Gastroesophageal sphincter (tissue), 3 donors: ENCODE data around the gene TPM1.

ENCODE experiments used
- EP300 ChIP-seq: sonication (generic); formaldehyde crosslinking; IDR thresholded peaks from one replicate; pipeline ENCODE4 v1.6.1; 2017; ENCODE audit warnings: antibody characterized with exemption, mild to moderate bottlenecking
- TF ChIP-seq, protein P1 (sequence below), 4 experiments: fragments of 200-600 bp in 2 of 4; fragments of 450-650 bp in 2 of 4; sonication (generic) in 1 of 4; IDR thresholded peaks; one replicate each; pipeline ENCODE4 v1.5.1; 2017 to 2019; ENCODE audit warnings: antibody characterized with exemption in 4 of 4, mild to moderate bottlenecking in 2 of 4, moderate library complexity in 2 of 4

DNA sequence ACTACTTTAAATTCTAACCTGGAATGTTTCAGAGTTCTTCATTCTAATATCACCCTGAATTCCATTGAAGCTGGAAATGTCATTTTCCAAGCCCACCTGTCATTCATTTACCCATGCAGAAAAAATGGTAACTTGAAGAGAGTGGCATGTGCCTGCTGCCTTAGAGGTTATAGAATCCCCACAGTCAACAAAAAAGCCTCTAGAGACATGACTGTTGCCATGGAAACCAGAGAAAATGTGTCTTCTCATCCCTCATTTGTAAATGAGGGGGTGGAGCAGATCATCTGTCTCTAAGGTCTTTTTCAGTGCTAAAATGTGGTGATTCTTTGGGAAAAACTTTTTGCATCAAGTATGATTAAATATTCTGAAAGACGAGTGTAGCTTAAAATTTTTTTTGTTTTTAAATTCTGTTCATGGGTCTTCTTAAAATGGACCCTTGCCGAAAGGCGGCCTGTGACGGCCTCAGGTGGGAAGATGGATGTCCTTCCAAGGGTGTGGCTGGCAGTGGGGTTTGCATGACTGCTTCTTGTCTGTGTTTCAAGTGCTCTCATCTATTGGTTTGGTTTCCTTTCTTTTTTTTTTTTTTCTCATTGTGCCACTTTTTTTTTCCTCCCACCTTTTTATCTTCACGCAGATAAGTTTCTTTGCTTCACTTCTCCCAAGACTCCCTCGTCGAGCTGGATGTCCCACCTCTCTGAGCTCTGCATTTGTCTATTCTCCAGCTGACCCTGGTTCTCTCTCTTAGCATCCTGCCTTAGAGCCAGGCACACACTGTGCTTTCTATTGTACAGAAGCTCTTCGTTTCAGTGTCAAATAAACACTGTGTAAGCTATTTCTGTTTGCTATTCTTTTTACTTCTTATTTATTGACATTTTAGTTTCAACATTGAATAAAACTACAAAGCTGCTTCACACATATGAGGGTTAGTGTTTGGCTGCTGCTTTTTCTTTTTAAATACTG, 23.0 kb downstream of the TPM1 start:
- TF ChIP-seq, protein P1, sequence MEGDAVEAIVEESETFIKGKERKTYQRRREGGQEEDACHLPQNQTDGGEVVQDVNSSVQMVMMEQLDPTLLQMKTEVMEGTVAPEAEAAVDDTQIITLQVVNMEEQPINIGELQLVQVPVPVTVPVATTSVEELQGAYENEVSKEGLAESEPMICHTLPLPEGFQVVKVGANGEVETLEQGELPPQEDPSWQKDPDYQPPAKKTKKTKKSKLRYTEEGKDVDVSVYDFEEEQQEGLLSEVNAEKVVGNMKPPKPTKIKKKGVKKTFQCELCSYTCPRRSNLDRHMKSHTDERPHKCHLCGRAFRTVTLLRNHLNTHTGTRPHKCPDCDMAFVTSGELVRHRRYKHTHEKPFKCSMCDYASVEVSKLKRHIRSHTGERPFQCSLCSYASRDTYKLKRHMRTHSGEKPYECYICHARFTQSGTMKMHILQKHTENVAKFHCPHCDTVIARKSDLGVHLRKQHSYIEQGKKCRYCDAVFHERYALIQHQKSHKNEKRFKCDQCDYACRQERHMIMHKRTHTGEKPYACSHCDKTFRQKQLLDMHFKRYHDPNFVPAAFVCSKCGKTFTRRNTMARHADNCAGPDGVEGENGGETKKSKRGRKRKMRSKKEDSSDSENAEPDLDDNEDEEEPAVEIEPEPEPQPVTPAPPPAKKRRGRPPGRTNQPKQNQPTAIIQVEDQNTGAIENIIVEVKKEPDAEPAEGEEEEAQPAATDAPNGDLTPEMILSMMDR (IDR thresholded peaks at IDR 0.05): no peak
- no peak for TF ChIP-seq EP300
